ENCODE measurements around the gene CFAP119. TPM values are rescaled to one million over a fixed set of nuclear protein-coding genes. Genes with fewer than 3 reads are reported as not detected.
"Not testable (repeated sequence)": the region's sequence is repeated elsewhere in the genome, so short reads cannot be mapped to it uniquely, and the experiment has no call there.

The CFAP119 gene
- total RNA-seq = 1 to 10 TPM; 5.3 to 6.3 TPM

- ChIA-PET POLR2A (no interaction called here), CTCF (no interaction called here)
Observed at GRCh38 chr16:30761928-30762902, at the start of gene CFAP119, which contains the start of gene RNF40. Gene CFAP119, minus strand, starts transcription at chr16:30762062. Its CDS starts 314 bp downstream, at chr16:30761748. Gene RNF40, plus strand, starts transcription at chr16:30762322. Its CDS starts 224 bp downstream, at chr16:30762546.

- CTCF ChIA-PET, POLR2A ChIA-PET: not testable (repeated sequence)
Observed at GRCh38 chr16:30809675-30810074, 47.8 kb upstream of the CFAP119 start.

GRCh38 chr16:30808890-30809426 is 47.1 kb upstream of the CFAP119 start:
- CTCF ChIA-PET = interaction anchor here (2.1 kb wide), 1 partner anchor 36 kb away, joined by 5 read pairs; no protein-coding TSS in a partner anchor
- POLR2A ChIA-PET = not testable (repeated sequence)

GRCh38 chr16:30808146-30808545 is 46.3 kb upstream of the CFAP119 start:
- ChIA-PET POLR2A (no interaction called here), CTCF (interaction anchor here (0.6 to 2.1 kb wide), 2 partner anchors 37 to 49 kb away, joined by 3 to 5 read pairs; no protein-coding TSS in a partner anchor)

- ChIA-PET POLR2A (interaction anchor here (0.6 to 1.4 kb wide), 5 partner anchors 8 to 96 kb away, joined by 3 to 7 read pairs (median 6); no protein-coding TSS in a partner anchor), CTCF (interaction anchor here (0.6 to 2.2 kb wide), 6 partner anchors 9 to 136 kb away, joined by 3 to 12 read pairs (median 4); no protein-coding TSS in a partner anchor)
Observed at GRCh38 chr16:30805370-30806169, 43.7 kb upstream of the CFAP119 start.

- ChIA-PET POLR2A (interaction anchor here (0.6 to 1.4 kb wide), 5 partner anchors 9 to 96 kb away, joined by 3 to 7 read pairs (median 6); no protein-coding TSS in a partner anchor), CTCF (interaction anchor here (1.5 to 2.2 kb wide), 4 partner anchors 10 to 137 kb away, joined by 4 to 12 read pairs (median 6); no protein-coding TSS in a partner anchor)
Observed at GRCh38 chr16:30805056-30805369, 43.2 kb upstream of the CFAP119 start.

- POLR2A ChIA-PET = interaction anchor here (0.7 kb wide), 1 partner anchor 55 kb away, joined by 5 read pairs; no protein-coding TSS in a partner anchor
- CTCF ChIA-PET = no interaction called here
Observed at GRCh38 chr16:30802936-30803335, 41.1 kb upstream of the CFAP119 start.

GRCh38 chr16:30797670-30798309 is 35.9 kb upstream of the CFAP119 start:
- POLR2A ChIA-PET = no interaction called here
- CTCF ChIA-PET = interaction anchor here (1.4 to 1.5 kb wide), 2 partner anchors 10 to 17 kb away, joined by 3 read pairs; no protein-coding TSS in a partner anchor

- POLR2A ChIA-PET = no interaction called here
- CTCF ChIA-PET = no interaction called here
Observed at GRCh38 chr16:30794634-30795033, 32.8 kb upstream of the CFAP119 start.

- ChIA-PET POLR2A (no interaction called here), CTCF (no interaction called here)
Observed at GRCh38 chr16:30793508-30794069, 31.7 kb upstream of the CFAP119 start.

GRCh38 chr16:30787613-30788378 is 25.9 kb upstream of the CFAP119 start:
- ChIA-PET CTCF (no interaction called here), POLR2A (no interaction called here)

GRCh38 chr16:30786936-30787612 is 25.2 kb upstream of the CFAP119 start, which contains the start of gene ZNF629:
Gene ZNF629, minus strand, starts transcription at chr16:30787205. Its CDS starts 2,723 bp downstream, at chr16:30784482.
- CTCF ChIA-PET = no interaction called here
- POLR2A ChIA-PET = no interaction called here

GRCh38 chr16:30786115-30786935 is 24.5 kb upstream of the CFAP119 start:
- POLR2A ChIA-PET = no interaction called here
- CTCF ChIA-PET = interaction anchor here (2.0 kb wide), 1 partner anchor 28 kb away, joined by 5 read pairs; no protein-coding TSS in a partner anchor

- POLR2A ChIA-PET = no interaction called here
- CTCF ChIA-PET = interaction anchor here (1.3 to 2.0 kb wide), 2 partner anchors 20 to 29 kb away, joined by 4 to 5 read pairs; no protein-coding TSS in a partner anchor
Observed at GRCh38 chr16:30785126-30786106, 23.6 kb upstream of the CFAP119 start.

- CTCF ChIA-PET = no interaction called here
Observed at GRCh38 chr16:30784215-30784614, 22.4 kb upstream of the CFAP119 start.

More at GRCh38 chr16:30784215-30784614, 22.4 kb upstream of the CFAP119 start:
- POLR2A ChIA-PET = no interaction called here
